ENCODE data around the gene GAGE13. TPM values are rescaled to one million over a fixed set of nuclear protein-coding genes. Genes with fewer than 3 reads are reported as not detected.
A peak's percentile ranks its signal among the peaks of the same experiment; 100 is the strongest.
"Not testable (repeated sequence)": the region's sequence is repeated elsewhere in the genome, so short reads cannot be mapped to it uniquely, and the experiment has no call there.

Gene GAGE13
- total RNA-seq, 6 donors from 2014 or later, result not detected

- TF ChIP-seq POLR2AphosphoS5 (IDR thresholded peaks at IDR 0.05), result no peak
- no peak for TF ChIP-seq POLR2A (IDR thresholded peaks at IDR 0.05)
- no peak for TF ChIP-seq EP300 (IDR thresholded peaks at IDR 0.05)
- TF ChIP-seq, protein P1, sequence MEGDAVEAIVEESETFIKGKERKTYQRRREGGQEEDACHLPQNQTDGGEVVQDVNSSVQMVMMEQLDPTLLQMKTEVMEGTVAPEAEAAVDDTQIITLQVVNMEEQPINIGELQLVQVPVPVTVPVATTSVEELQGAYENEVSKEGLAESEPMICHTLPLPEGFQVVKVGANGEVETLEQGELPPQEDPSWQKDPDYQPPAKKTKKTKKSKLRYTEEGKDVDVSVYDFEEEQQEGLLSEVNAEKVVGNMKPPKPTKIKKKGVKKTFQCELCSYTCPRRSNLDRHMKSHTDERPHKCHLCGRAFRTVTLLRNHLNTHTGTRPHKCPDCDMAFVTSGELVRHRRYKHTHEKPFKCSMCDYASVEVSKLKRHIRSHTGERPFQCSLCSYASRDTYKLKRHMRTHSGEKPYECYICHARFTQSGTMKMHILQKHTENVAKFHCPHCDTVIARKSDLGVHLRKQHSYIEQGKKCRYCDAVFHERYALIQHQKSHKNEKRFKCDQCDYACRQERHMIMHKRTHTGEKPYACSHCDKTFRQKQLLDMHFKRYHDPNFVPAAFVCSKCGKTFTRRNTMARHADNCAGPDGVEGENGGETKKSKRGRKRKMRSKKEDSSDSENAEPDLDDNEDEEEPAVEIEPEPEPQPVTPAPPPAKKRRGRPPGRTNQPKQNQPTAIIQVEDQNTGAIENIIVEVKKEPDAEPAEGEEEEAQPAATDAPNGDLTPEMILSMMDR (IDR thresholded peaks at IDR 0.05), result no peak
- no peak within 1 kb of the TSS for H3K27ac ChIP-seq
- no peaks in the 10 kb centered on the region for H3K9me3 ChIP-seq
- ATAC-seq (ENCODE audit: low FRiP score in 2 of 2) (no peak), DNase-seq (no peak)
- no peaks in the 10 kb centered on the region for H3K36me3 ChIP-seq
- H3K4me1 ChIP-seq, result no peaks in the 10 kb centered on the region
- H3K4me3 ChIP-seq, result no peak within 1 kb of the TSS
- 85 to 86% methylated on average over 7 to 15 of the region's 15 CpGs for WGBS, 2 donors
- no peaks in the 10 kb centered on the region for H3K27me3 ChIP-seq
These were observed 28.0 kb upstream of the GAGE13 start, which contains the start of gene GAGE10 for GRCh38 chrX:49303346-49303745. GAGE10 (plus strand) TSS chrX:49303646; CDS start chrX:49304860, 1,214 bp downstream.

GRCh38 chrX:49307775-49308174 lies 23.6 kb upstream of the GAGE13 start:
- not testable (repeated sequence) for H3K4me3 ChIP-seq; H3K27ac ChIP-seq; H3K36me3 ChIP-seq; H3K27me3 ChIP-seq; H3K9me3 ChIP-seq; ATAC-seq (ENCODE audit: low FRiP score in 2 of 2); DNase-seq
- WGBS, 2 donors, result 65 to 72% methylated on average over 2 of the region's 2 CpGs
- peaks cover 0 to 19% (median 8%) of the 10 kb centered on the region in 4 donors for H3K4me1 ChIP-seq

DNA sequence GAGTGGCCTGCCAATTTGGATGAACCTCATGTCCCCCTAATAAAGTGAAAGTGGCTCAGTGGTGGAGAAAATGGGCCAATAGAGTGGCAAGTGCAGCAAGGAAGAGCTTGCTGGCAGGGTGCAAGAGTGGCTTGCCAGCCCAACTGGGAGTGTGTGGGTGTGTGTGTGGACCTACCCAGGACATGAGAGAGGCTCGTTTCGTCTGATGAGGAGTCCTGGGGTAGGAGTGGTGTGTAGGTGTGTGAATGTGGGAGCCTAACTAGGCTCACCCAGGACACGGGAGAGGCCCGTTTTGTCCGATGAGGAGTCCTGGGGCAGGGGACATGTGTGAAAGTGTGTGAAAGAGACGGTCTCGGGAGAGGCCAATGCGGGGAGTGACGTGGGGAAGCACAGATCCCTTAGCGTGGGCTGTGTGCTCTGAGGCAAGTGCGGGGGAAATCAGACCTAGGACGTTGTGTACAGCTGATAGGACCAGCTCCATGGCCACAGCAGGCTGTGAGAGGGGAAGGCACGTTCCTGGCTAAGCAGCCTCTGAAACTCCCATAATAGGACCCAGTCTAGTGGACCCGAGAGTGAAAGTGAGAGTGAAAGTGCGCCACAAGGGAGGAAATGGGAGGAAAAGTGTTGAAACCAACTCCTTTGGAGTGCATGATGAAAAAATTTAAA lies 22.6 kb upstream of the GAGE13 start:
- WGBS, 2 donors, result 65 to 67% methylated on average over 14 to 15 of the region's 15 CpGs
- Histone ChIP-seq H3K4me3 (peak overlapping the region in 3 of 4 donors; percentile 26 to 43 (median 39)), H3K27ac (peak overlapping the region; percentile 60 to 67 (median 64))

DNA sequence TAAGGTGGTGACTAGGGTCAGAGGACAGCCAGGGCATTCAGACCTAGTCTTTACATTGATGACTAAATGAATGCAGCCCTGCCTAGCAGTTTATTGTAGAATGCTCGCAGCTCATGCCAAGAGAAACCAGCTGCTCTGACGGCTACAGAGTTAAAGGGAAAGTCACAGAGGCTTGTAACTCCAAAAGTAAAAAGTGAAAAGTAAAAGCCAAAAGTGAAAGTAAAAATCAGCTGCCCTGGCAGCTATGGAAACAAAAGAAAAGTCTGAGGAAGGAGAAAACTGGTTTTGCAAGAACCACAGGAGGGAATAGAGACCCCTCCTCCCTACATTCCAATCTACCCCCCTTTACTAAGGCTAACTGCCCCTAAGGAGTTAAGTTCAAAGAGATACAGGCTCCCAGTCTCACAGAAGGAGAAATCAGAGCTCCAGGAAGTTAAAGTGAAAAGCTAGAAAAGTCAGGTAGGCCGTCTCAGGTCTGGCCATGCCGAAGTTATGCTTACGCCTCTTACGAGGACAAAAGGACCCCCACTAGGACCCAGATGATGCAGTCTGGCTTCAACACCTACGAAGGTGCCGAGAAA lies 21.9 kb upstream of the GAGE13 start:
- peak in 1 of 2 donors; percentile 24 for ATAC-seq (ENCODE audit: low FRiP score in 2 of 2)

More for the DNA sequence above, 22.6 kb upstream of the GAGE13 start:
- no peak for TF ChIP-seq POLR2AphosphoS5 (IDR thresholded peaks at IDR 0.05)
- TF ChIP-seq POLR2A (IDR thresholded peaks at IDR 0.05), result peak in 1 of 4 donors; percentile 16
- ATAC-seq (ENCODE audit: low FRiP score in 2 of 2) (peak; percentile 57 to 82), DNase-seq (no peak)
- Histone ChIP-seq H3K4me1 (peaks cover 0 to 19% (median 8%) of the 10 kb centered on the region in 4 donors), H3K36me3 (no peaks in the 10 kb centered on the region), H3K27me3 (no peaks in the 10 kb centered on the region), H3K9me3 (no peaks in the 10 kb centered on the region)

GRCh38 chrX:49310371-49310770 lies 21.0 kb upstream of the GAGE13 start:
- H3K4me3 ChIP-seq, result no peak overlapping the region
- TF ChIP-seq POLR2A (IDR thresholded peaks at IDR 0.05) (no peak), EP300 (IDR thresholded peaks at IDR 0.05) (no peak), POLR2AphosphoS5 (IDR thresholded peaks at IDR 0.05) (no peak)
- TF ChIP-seq, protein P1 (IDR thresholded peaks at IDR 0.05), result no peak
- H3K4me1 ChIP-seq, result peaks cover 0 to 19% (median 8%) of the 10 kb centered on the region in 4 donors
- H3K27me3 ChIP-seq, result no peaks in the 10 kb centered on the region
- no peaks in the 10 kb centered on the region for H3K9me3 ChIP-seq
- 86 to 87% methylated on average over 18 of the region's 18 CpGs for WGBS, 2 donors
- ATAC-seq (ENCODE audit: low FRiP score in 2 of 2), result no peak
- H3K36me3 ChIP-seq, result no peaks in the 10 kb centered on the region
- DNase-seq, result no peak
- no peak overlapping the region for H3K27ac ChIP-seq

More for the DNA sequence above, 21.9 kb upstream of the GAGE13 start:
- Histone ChIP-seq H3K9me3 (no peaks in the 10 kb centered on the region), H3K27ac (peak overlapping the region; percentile 60 to 67 (median 64)), H3K4me1 (peaks cover 0 to 19% (median 8%) of the 10 kb centered on the region in 4 donors), H3K36me3 (no peaks in the 10 kb centered on the region), H3K4me3 (peak overlapping the region in 3 of 4 donors; percentile 26 to 43 (median 39)), H3K27me3 (no peaks in the 10 kb centered on the region)
- DNase-seq, result no peak
- no peak for TF ChIP-seq EP300 (IDR thresholded peaks at IDR 0.05)
- TF ChIP-seq, protein P1 (IDR thresholded peaks at IDR 0.05), result no peak
- no peak for TF ChIP-seq POLR2A (IDR thresholded peaks at IDR 0.05)
- TF ChIP-seq POLR2AphosphoS5 (IDR thresholded peaks at IDR 0.05), result no peak
- WGBS, 2 donors, result 18 to 24% methylated on average over 8 of the region's 8 CpGs
